HCT116 (cell line): ENCODE results near the gene NIPAL1. TPM values are rescaled to one million over a fixed set of nuclear protein-coding genes. Genes with fewer than 3 reads are reported as not detected.

Experiments used
- ATAC-seq: fragments of 200-7000 bp; cut with Tn5 transposase; 2 replicates; pipeline ENCODE4 v1.9.1; 2020; ENCODE audit warnings: mild to moderate bottlenecking, moderate library complexity
- BruUV-seq: library from RNA; stranded (reverse); fragments of 400-500 nt; replicated peaks from 2 replicates; lab custom pipeline; 2021; lab: Mats Ljungman, UMichigan
- CTCF ChIA-PET: fragments of 300-600 bp; sonication (Branson Sonifier 250); formaldehyde crosslinking; loops from one replicate; lab custom pipeline; 2021; ENCODE audit warnings: antibody characterized with exemption; lab: Charles Lee
- POLR2A ChIA-PET: fragments of 300-600, 350-600 bp; sonication (Branson Sonifier 250); formaldehyde crosslinking; loops from one replicate; lab custom pipeline; 2021; ENCODE audit warnings: antibody characterized with exemption; lab: Charles Lee
- RAD21 ChIA-PET, 2 experiments: fragments of 300-600 bp; sonication (Branson Sonifier 250); formaldehyde crosslinking; loops; one replicate each; lab custom pipeline; 2023; ENCODE audit warnings: low total read pairs in 2 of 2; ENCODE audit not compliant: uncharacterized antibody in 2 of 2, unreplicated experiment in 2 of 2, low non-redundant PET in 1 of 2; lab: Charles Lee
- DNase-seq: peaks from one replicate; pipeline ENCODE4 v3.0.0-alpha.2; 2010; ENCODE audit warnings: low read depth, low spot score
- H2AFZ ChIP-seq: fragments of 200-600 bp; shearing (Covaris generic), sonication (generic); 2 replicates; pipeline ENCODE4 v1.6.1; 2017; ENCODE audit warnings: low read depth, mixed run types, mixed read lengths, antibody characterized with exemption, low read length; ENCODE audit not compliant: poor library complexity, severe bottlenecking
- H3K27ac ChIP-seq: 2 replicates; pipeline ENCODE4 v1.5.1; 2012; ENCODE audit warnings: low read depth, low read length
- H3K27me3 ChIP-seq: fragments of 200-600 bp; sonication (generic); 2 replicates; pipeline ENCODE4 v1.6.1; 2016; ENCODE audit warnings: mixed run types, low read length, mixed read lengths; ENCODE audit not compliant: insufficient read depth
- H3K36me3 ChIP-seq, 2 experiments: fragments of 200-500 bp in 1 of 2; fragments of 200-600 bp in 1 of 2; sonication (Bioruptor generic) in 1 of 2; sonication (generic) in 1 of 2; 2 replicates each; pipeline versions ENCODE4 v1.5.1 to v1.6.1; 2014 to 2016; ENCODE audit warnings: low read length in 2 of 2, inconsistent platforms in 1 of 2, mixed read lengths in 1 of 2, mixed run types in 1 of 2; ENCODE audit not compliant: insufficient read depth in 2 of 2, control insufficient read depth in 1 of 2
- H3K4me1 ChIP-seq, 2 experiments: fragments of 200-600 bp in 1 of 2; sonication (generic) in 1 of 2; 2 replicates each; pipeline versions ENCODE4 v1.5.1 to v1.6.1; 2012 to 2017; ENCODE audit warnings: low read length in 2 of 2, inconsistent platforms in 1 of 2, mild to moderate bottlenecking in 1 of 2, mixed read lengths in 1 of 2, mixed run types in 1 of 2, moderate library complexity in 1 of 2; ENCODE audit not compliant: insufficient read depth in 2 of 2, control insufficient read depth in 1 of 2
- H3K4me2 ChIP-seq: fragments of 200-600 bp; sonication (generic); 2 replicates; pipeline ENCODE4 v1.6.1; 2017; ENCODE audit warnings: mixed run types, low read length, mixed read lengths
- H3K4me3 ChIP-seq, 2 experiments: fragments of 200-600 bp in 1 of 2; sonication (generic) in 1 of 2; replicated peaks in 1 of 2; 2 replicates each; pipeline ENCODE4 v1.5.1; 2011 to 2016; ENCODE audit warnings: low read length in 2 of 2, control low read depth in 1 of 2, low read depth in 1 of 2, mild to moderate bottlenecking in 1 of 2, mixed read lengths in 1 of 2, mixed run types in 1 of 2
- H3K79me2 ChIP-seq: fragments of 200-600 bp; sonication (generic); 2 replicates; pipeline ENCODE4 v1.6.1; 2017; ENCODE audit warnings: mild to moderate bottlenecking, mixed run types, low read length, moderate library complexity, mixed read lengths; ENCODE audit not compliant: insufficient read depth
- H3K9ac ChIP-seq: fragments of 200-600 bp; sonication (generic); 2 replicates; pipeline ENCODE4 v1.6.1; 2016; ENCODE audit warnings: low read length, mixed read lengths
- H3K9me2 ChIP-seq: fragments of 200-600 bp; sonication (generic), shearing (Covaris generic); 2 replicates; pipeline ENCODE4 v1.6.1; 2017; ENCODE audit warnings: mixed run types, mild to moderate bottlenecking, moderate library complexity; ENCODE audit not compliant: insufficient read depth
- H3K9me3 ChIP-seq, 2 experiments: fragments of 200-500 bp in 1 of 2; fragments of 200-600 bp in 1 of 2; sonication (Bioruptor generic) in 1 of 2; sonication (generic) in 1 of 2; 2 replicates each; pipeline ENCODE4 v1.6.1; 2014 to 2017; ENCODE audit warnings: low read length in 2 of 2, mixed read lengths in 2 of 2, inconsistent platforms in 1 of 2, low read depth in 1 of 2, mild to moderate bottlenecking in 1 of 2, mixed run types in 1 of 2, moderate library complexity in 1 of 2; ENCODE audit not compliant: control insufficient read depth in 1 of 2, insufficient read depth in 1 of 2
- H4K20me1 ChIP-seq: fragments of 200-600 bp; sonication (generic), shearing (Covaris generic); 2 replicates; pipeline ENCODE4 v1.6.1; 2017; ENCODE audit warnings: mixed run types, mild to moderate bottlenecking, moderate library complexity; ENCODE audit not compliant: insufficient read depth
- EGR1 ChIP-seq: IDR thresholded peaks from 2 replicates; pipeline ENCODE4 v1.6.1; 2012; ENCODE audit warnings: low read depth
- ELF1 ChIP-seq: IDR thresholded peaks from 2 replicates; pipeline ENCODE4 v1.6.1; 2012; ENCODE audit warnings: low read depth, borderline replicate concordance
- EZH2phosphoT487 ChIP-seq: fragments of 200-600 bp; IDR thresholded peaks from 2 replicates; pipeline ENCODE4 v1.6.1; 2018; ENCODE audit warnings: antibody characterized with exemption, borderline replicate concordance
- JUND ChIP-seq: IDR thresholded peaks from 2 replicates; pipeline ENCODE4 v1.6.1; 2012
- SIN3A ChIP-seq: IDR thresholded peaks from 2 replicates; pipeline ENCODE4 v1.6.1; 2012; ENCODE audit warnings: low read depth
- SP1 ChIP-seq: IDR thresholded peaks from 2 replicates; pipeline ENCODE4 v1.6.1; 2012; ENCODE audit warnings: low read depth
- intact Hi-C: fragments of 100-400 bp; cut with micrococcal nuclease; formaldehyde crosslinking; loops from 2 replicates; pipeline ENCODE4 v1.10.0; 2022
- total RNA-seq: library from RNA; stranded (reverse); gene quantifications from one replicate; pipeline ENCODE4 v1.2.1, GENCODE V29; 2021; ENCODE audit not compliant: unreplicated experiment
- TF ChIP-seq, protein P1 (sequence below): IDR thresholded peaks from 2 replicates; pipeline ENCODE4 v1.6.1; 2011; ENCODE audit warnings: mild to moderate bottlenecking, low read length, moderate library complexity; ENCODE audit not compliant: insufficient replicate concordance; ENCODE audit errors: extremely low read depth
- TF ChIP-seq, protein P2 (sequence below): IDR thresholded peaks from 2 replicates; pipeline ENCODE4 v1.6.1; 2012

Gene NIPAL1
- total RNA-seq, 1 experiment from 2014 or later, result 7.0 TPM

- Histone ChIP-seq H3K9ac (no peak overlapping the region), H3K9me2 (no peaks in the 10 kb centered on the region), H3K27ac (no peak overlapping the region), H3K4me2 (no peak overlapping the region), H3K79me2 (no peaks in the 10 kb centered on the region), H2AFZ (no peak overlapping the region), H3K4me3 (no peak overlapping the region), H3K4me1 (no peaks in the 10 kb centered on the region), H3K36me3 (no peaks in the 10 kb centered on the region), H3K9me3 (no peaks in the 10 kb centered on the region), H3K27me3 (no peaks in the 10 kb centered on the region), H4K20me1 (no peaks in the 10 kb centered on the region)
- DNase-seq (no peak), ATAC-seq (no peak)
- TF ChIP-seq EZH2phosphoT487 (no peak), SIN3A (no peak), ELF1 (no peak), EGR1 (no peak), JUND (no peak), SP1 (no peak)
- TF ChIP-seq, protein P1, sequence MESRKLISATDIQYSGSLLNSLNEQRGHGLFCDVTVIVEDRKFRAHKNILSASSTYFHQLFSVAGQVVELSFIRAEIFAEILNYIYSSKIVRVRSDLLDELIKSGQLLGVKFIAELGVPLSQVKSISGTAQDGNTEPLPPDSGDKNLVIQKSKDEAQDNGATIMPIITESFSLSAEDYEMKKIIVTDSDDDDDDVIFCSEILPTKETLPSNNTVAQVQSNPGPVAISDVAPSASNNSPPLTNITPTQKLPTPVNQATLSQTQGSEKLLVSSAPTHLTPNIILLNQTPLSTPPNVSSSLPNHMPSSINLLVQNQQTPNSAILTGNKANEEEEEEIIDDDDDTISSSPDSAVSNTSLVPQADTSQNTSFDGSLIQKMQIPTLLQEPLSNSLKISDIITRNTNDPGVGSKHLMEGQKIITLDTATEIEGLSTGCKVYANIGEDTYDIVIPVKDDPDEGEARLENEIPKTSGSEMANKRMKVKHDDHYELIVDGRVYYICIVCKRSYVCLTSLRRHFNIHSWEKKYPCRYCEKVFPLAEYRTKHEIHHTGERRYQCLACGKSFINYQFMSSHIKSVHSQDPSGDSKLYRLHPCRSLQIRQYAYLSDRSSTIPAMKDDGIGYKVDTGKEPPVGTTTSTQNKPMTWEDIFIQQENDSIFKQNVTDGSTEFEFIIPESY, result no peak
- TF ChIP-seq, protein P2, sequence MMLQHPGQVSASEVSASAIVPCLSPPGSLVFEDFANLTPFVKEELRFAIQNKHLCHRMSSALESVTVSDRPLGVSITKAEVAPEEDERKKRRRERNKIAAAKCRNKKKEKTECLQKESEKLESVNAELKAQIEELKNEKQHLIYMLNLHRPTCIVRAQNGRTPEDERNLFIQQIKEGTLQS, result no peak
- POLR2A ChIA-PET, result no interaction called here
- BruUV-seq, result no TSS peak
- intact Hi-C loops, result no loop called here
- RAD21 ChIA-PET, result no interaction called here
- CTCF ChIA-PET, result no interaction called here
Measured at GRCh38 chr4:48058617-48059530, 42.3 kb downstream of the NIPAL1 start.
